SU-DHL-6 (cell line): Measurements from ENCODE around the gene BTBD9.

Source experiments
- H2AFZ ChIP-seq: fragments of 200-600 bp; sonication (generic); 2 replicates; pipeline ENCODE4 v1.6.1; 2014; ENCODE audit warnings: low read depth, mild to moderate bottlenecking, moderate library complexity, mixed read lengths, antibody characterized with exemption, low read length; ENCODE audit not compliant: severe bottlenecking
- H3F3A ChIP-seq: fragments of 200-600 bp; shearing (Covaris generic); 2 replicates; pipeline ENCODE4 v1.6.0; 2016; ENCODE audit warnings: antibody characterized with exemption, mild to moderate bottlenecking; ENCODE audit not compliant: insufficient read depth
- H3K27ac ChIP-seq: fragments of 200-600 bp; sonication (generic); 2 replicates; pipeline ENCODE4 v1.5.1; 2016; ENCODE audit warnings: low read depth, mild to moderate bottlenecking, low read length, moderate library complexity, mixed read lengths
- H3K27me3 ChIP-seq: fragments of 200-600 bp; sonication (generic), shearing (Covaris generic); 2 replicates; pipeline ENCODE4 v1.6.0; 2014; ENCODE audit warnings: mild to moderate bottlenecking, low read length
- H3K36me3 ChIP-seq: fragments of 200-600 bp; sonication (generic); 2 replicates; pipeline ENCODE4 v1.6.1; 2014; ENCODE audit warnings: mild to moderate bottlenecking, low read length, mixed read lengths
- H3K4me2 ChIP-seq: fragments of 300-600, 200-600 bp; shearing (Covaris generic), sonication (generic); 2 replicates; pipeline ENCODE4 v1.6.0; 2014; ENCODE audit warnings: low read length, low read depth, mild to moderate bottlenecking; ENCODE audit not compliant: poor library complexity, severe bottlenecking
- H3K4me3 ChIP-seq: fragments of 200-600 bp; sonication (generic); 2 replicates; pipeline ENCODE4 v1.5.1; 2014; ENCODE audit warnings: antibody characterized with exemption, low read length, mild to moderate bottlenecking, mixed read lengths; ENCODE audit not compliant: insufficient read depth, poor library complexity, severe bottlenecking
- H3K79me2 ChIP-seq: fragments of 200-600 bp; sonication (generic); 2 replicates; pipeline ENCODE4 v1.6.1; 2014; ENCODE audit warnings: mild to moderate bottlenecking, low read length, moderate library complexity; ENCODE audit not compliant: insufficient read depth
- H3K9ac ChIP-seq: fragments of 200-600 bp; sonication (generic); 2 replicates; pipeline ENCODE4 v1.7.0; 2014; ENCODE audit warnings: mild to moderate bottlenecking, low read length
- H3K9me2 ChIP-seq: fragments of 200-600 bp; sonication (generic); replicated peaks from 2 replicates; pipeline ENCODE4 v1.6.1; 2014; ENCODE audit warnings: low read length; ENCODE audit not compliant: insufficient read depth
- H3K9me3 ChIP-seq: fragments of 200-600 bp; sonication (generic); 2 replicates; pipeline ENCODE4 v1.6.1; 2014; ENCODE audit warnings: low read length, mixed read lengths; ENCODE audit not compliant: insufficient read depth
- H4K20me1 ChIP-seq: fragments of 200-600 bp; sonication (generic); 2 replicates; pipeline ENCODE4 v1.6.1; 2014; ENCODE audit warnings: low read depth, mild to moderate bottlenecking, antibody characterized with exemption, low read length, moderate library complexity, mixed read lengths
- EZH2phosphoT487 ChIP-seq: fragments of 200-600 bp; sonication (generic), shearing (Covaris generic); conservative IDR thresholded peaks from 2 replicates; pipeline ENCODE4 v1.6.1; 2018; ENCODE audit warnings: mild to moderate bottlenecking, antibody characterized with exemption, low read length, moderate library complexity, mixed read lengths
- TF ChIP-seq, protein P1 (sequence below): fragments of 200-600 bp; sonication (generic); IDR thresholded peaks from one replicate; pipeline ENCODE4 v1.5.1; 2017; ENCODE audit warnings: antibody characterized with exemption, mild to moderate bottlenecking, low read length, moderate library complexity; ENCODE audit not compliant: insufficient read depth, poor library complexity, severe bottlenecking

The BTBD9 gene

DNA sequence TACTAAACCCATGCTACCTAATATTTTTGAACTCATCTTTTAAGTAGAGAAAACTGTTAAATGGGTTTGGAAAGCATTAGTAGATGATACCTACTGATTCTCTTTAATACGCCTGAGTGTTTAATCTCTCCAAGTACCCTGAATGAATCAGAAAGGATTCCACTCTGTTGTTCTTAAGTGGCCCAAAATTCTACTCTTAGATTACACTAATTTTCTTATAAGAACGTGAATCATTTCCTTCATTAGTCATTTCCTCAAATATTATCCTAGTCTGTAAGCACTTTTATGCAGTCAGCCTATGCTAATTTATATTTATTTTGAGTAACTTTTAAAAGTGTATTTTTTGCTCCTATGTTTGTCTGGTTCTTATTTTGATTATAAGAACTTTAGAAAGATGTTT, 380.0 kb downstream of the BTBD9 start:
- TF ChIP-seq, protein P1, sequence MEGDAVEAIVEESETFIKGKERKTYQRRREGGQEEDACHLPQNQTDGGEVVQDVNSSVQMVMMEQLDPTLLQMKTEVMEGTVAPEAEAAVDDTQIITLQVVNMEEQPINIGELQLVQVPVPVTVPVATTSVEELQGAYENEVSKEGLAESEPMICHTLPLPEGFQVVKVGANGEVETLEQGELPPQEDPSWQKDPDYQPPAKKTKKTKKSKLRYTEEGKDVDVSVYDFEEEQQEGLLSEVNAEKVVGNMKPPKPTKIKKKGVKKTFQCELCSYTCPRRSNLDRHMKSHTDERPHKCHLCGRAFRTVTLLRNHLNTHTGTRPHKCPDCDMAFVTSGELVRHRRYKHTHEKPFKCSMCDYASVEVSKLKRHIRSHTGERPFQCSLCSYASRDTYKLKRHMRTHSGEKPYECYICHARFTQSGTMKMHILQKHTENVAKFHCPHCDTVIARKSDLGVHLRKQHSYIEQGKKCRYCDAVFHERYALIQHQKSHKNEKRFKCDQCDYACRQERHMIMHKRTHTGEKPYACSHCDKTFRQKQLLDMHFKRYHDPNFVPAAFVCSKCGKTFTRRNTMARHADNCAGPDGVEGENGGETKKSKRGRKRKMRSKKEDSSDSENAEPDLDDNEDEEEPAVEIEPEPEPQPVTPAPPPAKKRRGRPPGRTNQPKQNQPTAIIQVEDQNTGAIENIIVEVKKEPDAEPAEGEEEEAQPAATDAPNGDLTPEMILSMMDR = no peak
- TF ChIP-seq EZH2phosphoT487 = no peak
- Histone ChIP-seq H3K9me2 (no peaks in the 10 kb centered on the region), H2AFZ (no peak overlapping the region), H3K9ac (no peak overlapping the region), H3K27ac (no peak overlapping the region), H3K36me3 (no peaks in the 10 kb centered on the region), H3F3A (no peaks in the 10 kb centered on the region), H3K79me2 (no peaks in the 10 kb centered on the region), H3K4me3 (no peak overlapping the region), H3K27me3 (no peaks in the 10 kb centered on the region), H3K9me3 (no peaks in the 10 kb centered on the region), H3K4me2 (no peak overlapping the region), H4K20me1 (no peaks in the 10 kb centered on the region)

DNA sequence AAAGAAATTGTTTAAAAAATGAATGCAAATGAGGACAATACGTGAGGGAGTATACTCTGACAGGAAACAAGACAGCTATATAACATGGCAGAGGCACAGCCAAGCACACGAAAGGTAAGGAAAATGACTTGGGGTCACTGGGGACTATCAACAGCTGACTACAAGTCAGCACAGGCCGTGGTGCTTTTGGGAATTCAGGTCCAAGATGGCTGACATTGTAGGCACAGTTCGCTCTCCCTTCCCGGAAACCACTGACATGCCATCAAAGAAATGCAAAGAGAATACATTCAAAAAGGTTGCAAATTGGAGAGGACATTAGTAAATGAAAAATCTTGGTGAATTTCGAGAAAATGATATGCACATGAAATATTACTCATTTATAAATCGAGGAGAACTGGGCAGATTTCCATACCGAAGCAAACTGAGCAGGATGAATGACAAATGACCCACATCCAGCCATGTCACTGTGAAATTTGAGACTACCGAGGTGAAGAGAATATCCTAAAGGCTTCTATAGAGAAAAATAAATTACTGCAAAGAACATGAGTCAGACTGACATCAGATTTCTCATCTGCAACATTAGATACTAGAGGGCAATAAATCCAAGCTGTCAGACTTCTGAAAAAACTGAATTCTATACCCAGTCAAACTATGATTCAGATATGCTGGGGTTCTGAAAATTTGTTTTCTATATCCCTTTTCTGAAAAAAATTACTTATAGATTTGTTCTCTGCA, 391.1 kb downstream of the BTBD9 start:
- TF ChIP-seq EZH2phosphoT487 = no peak
- TF ChIP-seq, protein P1 = no peak
- no peaks in the 10 kb centered on the region for H3K36me3 ChIP-seq
- no peak overlapping the region for H3K4me2 ChIP-seq

DNA sequence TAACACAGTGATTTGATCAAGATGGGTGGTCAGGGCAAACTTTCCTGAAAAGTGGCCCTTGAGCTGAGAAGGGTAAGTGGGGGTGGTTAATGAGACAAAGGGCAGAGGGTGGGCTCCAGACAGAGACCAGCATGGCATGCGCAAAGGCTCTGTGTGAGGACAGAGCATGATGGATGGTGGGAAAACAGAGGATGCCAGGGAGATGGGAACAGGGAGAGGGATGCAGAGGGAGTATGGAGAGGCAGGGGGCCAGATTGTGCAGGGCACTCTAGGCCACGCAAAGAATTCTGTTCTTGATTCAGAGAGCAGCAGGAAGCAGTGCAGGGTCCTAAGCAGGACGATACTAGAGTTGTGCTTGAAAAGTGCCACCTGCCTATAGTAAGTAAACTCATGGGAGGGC, 394.4 kb downstream of the BTBD9 start:
- Histone ChIP-seq H3K4me2 (no peak overlapping the region), H3K4me3 (no peak overlapping the region), H3K9ac (no peak overlapping the region), H3K27ac (no peak overlapping the region), H4K20me1 (no peaks in the 10 kb centered on the region), H3K36me3 (no peaks in the 10 kb centered on the region), H3F3A (no peaks in the 10 kb centered on the region), H3K9me3 (no peaks in the 10 kb centered on the region), H2AFZ (no peak overlapping the region), H3K27me3 (no peaks in the 10 kb centered on the region), H3K79me2 (no peaks in the 10 kb centered on the region), H3K9me2 (no peaks in the 10 kb centered on the region)
- TF ChIP-seq, protein P1 = no peak
- TF ChIP-seq EZH2phosphoT487 = no peak

More for the DNA sequence above, 391.1 kb downstream of the BTBD9 start:
- Histone ChIP-seq H3F3A (no peaks in the 10 kb centered on the region), H3K9ac (no peak overlapping the region), H3K79me2 (no peaks in the 10 kb centered on the region), H2AFZ (no peak overlapping the region), H3K9me3 (no peaks in the 10 kb centered on the region), H3K27ac (no peak overlapping the region), H3K4me3 (no peak overlapping the region), H3K9me2 (no peaks in the 10 kb centered on the region), H3K27me3 (no peaks in the 10 kb centered on the region), H4K20me1 (no peaks in the 10 kb centered on the region)
